K562 (cell line): ENCODE data around the gene SLC35D3. TPM values are rescaled to one million over a fixed set of nuclear protein-coding genes. Genes with fewer than 3 reads are reported as not detected.

Experiments used
- ATAC-seq: fragments of 200-7000 bp; cut with Tn5 transposase; 3 replicates; pipeline ENCODE4 v1.9.1; 2020; ENCODE audit warnings: moderate library complexity
- BruUV-seq: library from RNA; stranded (reverse); fragments of 400-500 nt; replicated peaks from 2 replicates; lab custom pipeline; 2021; lab: Mats Ljungman, UMichigan
- CTCF ChIA-PET: fragments of 300-600 bp; formaldehyde crosslinking; extraction: SDS; loops from one replicate; lab custom pipeline; 2021; ENCODE audit warnings: low intra/inter-chr PET ratio; lab: Yijun Ruan, JAX
- POLR2A ChIA-PET: fragments of 300-600, 350-650 bp; sonication (Branson Sonifier 250); formaldehyde crosslinking; extraction: SDS; loops from one replicate; lab custom pipeline; 2021; ENCODE audit warnings: antibody characterized with exemption, inconsistent platforms; lab: Yijun Ruan, JAX
- DNase-seq, 4 experiments: peaks; one replicate each; pipeline versions ENCODE4 v3.0.0 to v3.0.0-alpha.2; 2011 to 2018; ENCODE audit warnings: low spot score in 3 of 4, mixed read lengths in 3 of 4; ENCODE audit errors: extremely low read depth in 1 of 4
- FAIRE-seq: peaks from 2 replicates; lab custom pipeline; 2011; peaks lifted over from hg19 to GRCh38; lab: Jason Lieb, UNC
- H2AFZ ChIP-seq: 2 replicates; pipeline ENCODE4 v1.6.0; 2011; ENCODE audit warnings: low read depth, low read length, control low read depth, inconsistent platforms
- H3K27ac ChIP-seq: fragments of 200-600 bp; 3 replicates; pipeline ENCODE4 v1.8.0; 2011; ENCODE audit warnings: low read depth, mild to moderate bottlenecking, control low read depth, inconsistent platforms, low read length, moderate library complexity, mixed read lengths; ENCODE audit errors: extremely low read depth
- H3K27me3 ChIP-seq, 2 experiments: fragments of 300-600 bp in 1 of 2; 2 replicates in 1 of 2; 3 replicates in 1 of 2; pipeline versions ENCODE4 v1.6.0 to v1.8.0; 2011; ENCODE audit warnings: inconsistent platforms in 2 of 2, low read length in 2 of 2, mild to moderate bottlenecking in 1 of 2, mixed read lengths in 1 of 2, moderate library complexity in 1 of 2; ENCODE audit not compliant: control insufficient read depth in 2 of 2, insufficient read depth in 2 of 2
- H3K36me3 ChIP-seq: fragments of 300-600 bp; 3 replicates; pipeline ENCODE4 v1.8.0; 2011; ENCODE audit warnings: mild to moderate bottlenecking, low read length, inconsistent platforms; ENCODE audit not compliant: control insufficient read depth, insufficient read depth
- H3K4me1 ChIP-seq, 2 experiments: fragments of 200-600 bp in 1 of 2; replicated peaks in 1 of 2; 2 replicates in 1 of 2; 3 replicates in 1 of 2; pipeline versions ENCODE4 v1.5.1 to v1.8.0; 2011; ENCODE audit warnings: inconsistent platforms in 2 of 2, low read length in 2 of 2, mild to moderate bottlenecking in 1 of 2, mixed read lengths in 1 of 2, moderate library complexity in 1 of 2; ENCODE audit not compliant: control insufficient read depth in 2 of 2, insufficient read depth in 2 of 2
- H3K4me2 ChIP-seq: 2 replicates; pipeline ENCODE4 v1.6.1; 2011; ENCODE audit warnings: low read length, control low read depth, inconsistent platforms, mixed read lengths; ENCODE audit not compliant: insufficient read depth
- H3K4me3 ChIP-seq: fragments of 200-600 bp; sonication (generic), shearing (Covaris generic); 2 replicates; pipeline ENCODE4 v1.5.1; 2016; ENCODE audit warnings: control low read depth, inconsistent platforms
- H3K79me2 ChIP-seq: fragments of 200-600 bp; 3 replicates; pipeline ENCODE4 v1.8.0; 2011; ENCODE audit warnings: low read length, inconsistent platforms; ENCODE audit not compliant: control insufficient read depth, insufficient read depth
- H3K9ac ChIP-seq, 2 experiments: 2 replicates each; pipeline versions ENCODE4 v1.6.0 to v1.6.1; 2011; ENCODE audit warnings: low read depth in 2 of 2, low read length in 2 of 2, control low read depth in 1 of 2, inconsistent platforms in 1 of 2, mild to moderate bottlenecking in 1 of 2, mixed read lengths in 1 of 2; ENCODE audit not compliant: insufficient read depth in 1 of 2
- H3K9me1 ChIP-seq: one replicate; pipeline ENCODE4 v1.6.0; 2011; ENCODE audit warnings: inconsistent platforms, mild to moderate bottlenecking, low read length, moderate library complexity; ENCODE audit not compliant: control insufficient read depth, insufficient read depth
- H3K9me3 ChIP-seq: replicated peaks from 2 replicates; pipeline ENCODE4 v1.5.1; 2011; ENCODE audit warnings: low read depth, low read length, inconsistent platforms; ENCODE audit not compliant: control insufficient read depth, insufficient read depth
- H4K20me1 ChIP-seq: replicated peaks from 2 replicates; pipeline ENCODE4 v1.6.1; 2011; ENCODE audit warnings: low read length, inconsistent platforms, mixed read lengths; ENCODE audit not compliant: control insufficient read depth, insufficient read depth
- CBX8 ChIP-seq: fragments of 200-600 bp; sonication (generic); IDR thresholded peaks from 2 replicates; pipeline ENCODE4 v1.6.1; 2012; ENCODE audit warnings: borderline replicate concordance, mixed run types, low read depth, mild to moderate bottlenecking, moderate library complexity, mixed read lengths, low read length, control low read depth, inconsistent platforms; ENCODE audit not compliant: poor library complexity, severe bottlenecking; ENCODE audit errors: extremely low read depth
- CCNT2 ChIP-seq: IDR thresholded peaks from 2 replicates; pipeline ENCODE4 v1.6.1; 2011; ENCODE audit warnings: borderline replicate concordance, low read depth, mild to moderate bottlenecking, moderate library complexity, mixed read lengths, low read length; ENCODE audit not compliant: insufficient read length; ENCODE audit errors: extremely low read depth
- E2F1 ChIP-seq: sonication (generic); formaldehyde crosslinking; IDR thresholded peaks from 2 replicates; pipeline ENCODE4 v1.8.1; 2023; ENCODE audit warnings: mild to moderate bottlenecking, missing genetic modification reagents, moderate library complexity
- ERF ChIP-seq: fragments of 450-650 bp; formaldehyde crosslinking; IDR thresholded peaks from 2 replicates; pipeline ENCODE4 v1.4.0; 2020; ENCODE audit warnings: mild to moderate bottlenecking, mixed read lengths
- ETV6 ChIP-seq, 3 experiments: fragments of 150-350 bp in 1 of 3; sonication (generic) in 1 of 3; formaldehyde crosslinking in 1 of 3; IDR thresholded peaks; 2 replicates each; pipeline versions ENCODE4 v1.6.1 to v1.8.0; 2014 to 2022; ENCODE audit warnings: borderline replicate concordance in 2 of 3, low read depth in 2 of 3, antibody characterized with exemption in 1 of 3, low read length in 1 of 3, mild to moderate bottlenecking in 1 of 3, missing genetic modification reagents in 1 of 3
- KAT7 ChIP-seq: sonication (generic); formaldehyde crosslinking; IDR thresholded peaks from 2 replicates; pipeline ENCODE4 v1.8.0; 2022; ENCODE audit warnings: missing genetic modification reagents, mild to moderate bottlenecking, borderline replicate concordance
- KDM4B ChIP-seq, 2 experiments: fragments of 450-650 bp in 1 of 2; sonication (generic) in 1 of 2; IDR thresholded peaks; 2 replicates each; pipeline ENCODE4 v1.6.1; 2016 to 2017; ENCODE audit warnings: borderline replicate concordance in 2 of 2, antibody characterized with exemption in 1 of 2, low read depth in 1 of 2, mild to moderate bottlenecking in 1 of 2
- MCM3 ChIP-seq: fragments of 450-650 bp; IDR thresholded peaks from 2 replicates; pipeline ENCODE4 v1.6.1; 2016
- MYC ChIP-seq, 2 experiments: fragments of 250-450 bp in 1 of 2; sonication (Bioruptor Pico) in 1 of 2; IDR thresholded peaks; 2 replicates each; pipeline versions ENCODE4 v1.5.1 to v1.6.1; 2012 to 2021; ENCODE audit warnings: low read depth in 2 of 2, borderline replicate concordance in 1 of 2, improper control_type of control experiment in 1 of 2, low read length in 1 of 2, mild to moderate bottlenecking in 1 of 2, moderate library complexity in 1 of 2
- NCOA6 ChIP-seq: fragments of 450-650 bp; IDR thresholded peaks from 2 replicates; pipeline ENCODE4 v1.6.1; 2017; ENCODE audit warnings: mild to moderate bottlenecking
- SMAD2 ChIP-seq: fragments of 150-350 bp; IDR thresholded peaks from 2 replicates; pipeline ENCODE4 v1.6.1; 2014; ENCODE audit warnings: low read depth, mild to moderate bottlenecking, low read length
- TRIM24 ChIP-seq, 2 experiments: fragments of 450-650 bp; IDR thresholded peaks; 2 replicates each; pipeline ENCODE4 v1.6.1; 2016
- ZC3H4 ChIP-seq: sonication (generic); formaldehyde crosslinking; IDR thresholded peaks from 2 replicates; pipeline ENCODE4 v1.9.0; 2021; ENCODE audit warnings: missing genetic modification reagents, borderline replicate concordance
- ZNF583 ChIP-seq: fragments of 250-450 bp; sonication (Bioruptor Pico); IDR thresholded peaks from 2 replicates; pipeline ENCODE4 v1.4.0; 2020
- ZNF668 ChIP-seq: fragments of 250-450 bp; sonication (Bioruptor Pico); IDR thresholded peaks from 2 replicates; pipeline ENCODE4 v1.8.0; 2022; ENCODE audit warnings: mild to moderate bottlenecking, inconsistent platforms
- WGBS: fragments of 100-300 bp; shearing (Covaris generic); methylation state at CpG from one replicate; pipeline ENCODE4 v1.1.6; 2016; ENCODE audit warnings: low coverage, mixed read lengths; ENCODE audit not compliant: insufficient coverage; ENCODE audit errors: missing lambda C conversion rate; 5-methylcytosine and 5-hydroxymethylcytosine counted together
- in situ Hi-C: fragments of 300-500 bp; cut with MboI; formaldehyde crosslinking; loops from 4 replicates; pipeline ENCODE4 v1.15.0; 2018; ENCODE audit warnings: inconsistent platforms, mixed read lengths
- intact Hi-C: fragments of 100-400 bp; cut with micrococcal nuclease; formaldehyde crosslinking; loops from 2 replicates; pipeline ENCODE4 v1.14.2; 2022
- polyA plus RNA-seq, 8 experiments: library from polyadenylated mRNA; depleted of rRNA in 4 of 8; stranded (reverse) in 5 of 8; unstranded in 3 of 8; fragments of >200 nt; fragmentation: Nextera tagmentation in 2 of 8; fragmentation: Illumina TruSeq in 1 of 8; extraction: Ambion mirVana in 2 of 8; extraction: Trizol in 1 of 8; gene quantifications; 2 replicates each; pipeline versions ENCODE4 v1.2.1 to v1.2.3, GENCODE V29; 2011 to 2014; ENCODE audit warnings: inconsistent platforms in 1 of 8, missing spikeins in 1 of 8
- total RNA-seq, 7 experiments: library from RNA; depleted of rRNA in 6 of 7; stranded (reverse); fragments of >200 nt in 6 of 7; fragmentation: Illumina TruSeq in 2 of 7; extraction: Trizol in 2 of 7; gene quantifications; 2 replicates each; pipeline versions ENCODE4 v1.2.1 to v1.2.3, GENCODE V29; 2011 to 2021; ENCODE audit warnings: low replicate concordance in 1 of 7
- TF ChIP-seq, protein P1 (sequence below): fragments of 450-650 bp; IDR thresholded peaks from 2 replicates; pipeline ENCODE4 v1.6.1; 2016; ENCODE audit warnings: mild to moderate bottlenecking
- TF ChIP-seq, protein P2 (sequence below): sonication (generic); formaldehyde crosslinking; IDR thresholded peaks from 2 replicates; pipeline ENCODE4 v1.8.0; 2022; ENCODE audit warnings: missing genetic modification reagents, mild to moderate bottlenecking, borderline replicate concordance

Gene SLC35D3
- total and polyA plus RNA-seq, 9 of the 15 experiments (the other 6 are each of a cell fraction or from before 2014, with no cell fraction given): not detected

GRCh38 chr6:136893187-136893586 lies 28.9 kb upstream of the SLC35D3 start:
- in situ Hi-C loops (no loop called here), intact Hi-C loops (no loop called here)
- Histone ChIP-seq H3K4me2 (no peak overlapping the region), H3K9me3 (no peaks in the 10 kb centered on the region), H4K20me1 (no peaks in the 10 kb centered on the region), H3K4me1 (peaks cover 0 to 9% of the 10 kb centered on the region in 2 experiments; a peak in 2 of 5 replicates), H2AFZ (no peak overlapping the region), H3K27me3 (no peaks in the 10 kb centered on the region), H3K79me2 (no peaks in the 10 kb centered on the region), H3K9me1 (no peaks in the 10 kb centered on the region), H3K36me3 (no peaks in the 10 kb centered on the region), H3K9ac (no peak overlapping the region), H3K27ac (no peak overlapping the region), H3K4me3 (no peak overlapping the region)
- ATAC-seq (no peak), DNase-seq (no peak), FAIRE-seq (no peak)
- TF ChIP-seq ZC3H4 (CRISPR knock-in tag): no peak
- TF ChIP-seq ZNF668: no peak
- TF ChIP-seq SMAD2: no peak
- TF ChIP-seq TRIM24 (IDR thresholded peaks at IDR 0.05): no peak
- TF ChIP-seq, protein P1, sequence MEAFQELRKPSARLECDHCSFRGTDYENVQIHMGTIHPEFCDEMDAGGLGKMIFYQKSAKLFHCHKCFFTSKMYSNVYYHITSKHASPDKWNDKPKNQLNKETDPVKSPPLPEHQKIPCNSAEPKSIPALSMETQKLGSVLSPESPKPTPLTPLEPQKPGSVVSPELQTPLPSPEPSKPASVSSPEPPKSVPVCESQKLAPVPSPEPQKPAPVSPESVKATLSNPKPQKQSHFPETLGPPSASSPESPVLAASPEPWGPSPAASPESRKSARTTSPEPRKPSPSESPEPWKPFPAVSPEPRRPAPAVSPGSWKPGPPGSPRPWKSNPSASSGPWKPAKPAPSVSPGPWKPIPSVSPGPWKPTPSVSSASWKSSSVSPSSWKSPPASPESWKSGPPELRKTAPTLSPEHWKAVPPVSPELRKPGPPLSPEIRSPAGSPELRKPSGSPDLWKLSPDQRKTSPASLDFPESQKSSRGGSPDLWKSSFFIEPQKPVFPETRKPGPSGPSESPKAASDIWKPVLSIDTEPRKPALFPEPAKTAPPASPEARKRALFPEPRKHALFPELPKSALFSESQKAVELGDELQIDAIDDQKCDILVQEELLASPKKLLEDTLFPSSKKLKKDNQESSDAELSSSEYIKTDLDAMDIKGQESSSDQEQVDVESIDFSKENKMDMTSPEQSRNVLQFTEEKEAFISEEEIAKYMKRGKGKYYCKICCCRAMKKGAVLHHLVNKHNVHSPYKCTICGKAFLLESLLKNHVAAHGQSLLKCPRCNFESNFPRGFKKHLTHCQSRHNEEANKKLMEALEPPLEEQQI: no peak
- no peak for TF ChIP-seq ZNF583 (CRISPR knock-in tag)
- no peak for TF ChIP-seq CCNT2
- no peak for TF ChIP-seq ETV6 (IDR thresholded peaks at IDR 0.05; ENCODE audit: borderline replicate concordance in 1 of 2, low read depth in 2 of 2, low read length in 1 of 2)
- TF ChIP-seq ETV6 (CRISPR knock-in tag; IDR thresholded peaks at IDR 0.05; ENCODE audit: borderline replicate concordance): no peak
- TF ChIP-seq MCM3: no peak
- TF ChIP-seq MYC (IDR thresholded peaks at IDR 0.05; ENCODE audit: low read depth, low read length): no peak
- TF ChIP-seq MYC (CRISPR knock-in tag; IDR thresholded peaks at IDR 0.05; ENCODE audit: borderline replicate concordance, low read depth): no peak
- TF ChIP-seq, protein P2, sequence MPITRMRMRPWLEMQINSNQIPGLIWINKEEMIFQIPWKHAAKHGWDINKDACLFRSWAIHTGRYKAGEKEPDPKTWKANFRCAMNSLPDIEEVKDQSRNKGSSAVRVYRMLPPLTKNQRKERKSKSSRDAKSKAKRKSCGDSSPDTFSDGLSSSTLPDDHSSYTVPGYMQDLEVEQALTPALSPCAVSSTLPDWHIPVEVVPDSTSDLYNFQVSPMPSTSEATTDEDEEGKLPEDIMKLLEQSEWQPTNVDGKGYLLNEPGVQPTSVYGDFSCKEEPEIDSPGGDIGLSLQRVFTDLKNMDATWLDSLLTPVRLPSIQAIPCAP (CRISPR knock-in tag): no peak
- TF ChIP-seq CBX8: no peak
- TF ChIP-seq KAT7 (CRISPR knock-in tag): no peak
- no peak for TF ChIP-seq NCOA6
- no peak for TF ChIP-seq KDM4B (IDR thresholded peaks at IDR 0.05; ENCODE audit: borderline replicate concordance in 2 of 2, low read depth in 1 of 2)
- no peak for TF ChIP-seq E2F1 (CRISPR knock-in tag)
- TF ChIP-seq ERF (CRISPR knock-in tag): no peak
- ChIA-PET CTCF (no interaction called here), POLR2A (no interaction called here)
- no TSS peak for BruUV-seq
- 37% methylated on average over 5 of the region's 5 CpGs for WGBS
